Skeletal muscle cell (primary cell): ENCODE data around the gene STOM.
"Not testable (repeated sequence)": the region's sequence is repeated elsewhere in the genome, so short reads cannot be mapped to it uniquely, and the experiment has no call there.

ENCODE experiments used
- DNase-seq: peaks from one replicate; pipeline ENCODE4 v3.0.0-alpha.2; 2010; ENCODE audit warnings: low read depth
- H3K4me3 ChIP-seq: 2 replicates; pipeline ENCODE4 v1.5.1; 2011; ENCODE audit warnings: low read depth, mild to moderate bottlenecking, control low read depth, low read length, moderate library complexity

STOM gene

DNA sequence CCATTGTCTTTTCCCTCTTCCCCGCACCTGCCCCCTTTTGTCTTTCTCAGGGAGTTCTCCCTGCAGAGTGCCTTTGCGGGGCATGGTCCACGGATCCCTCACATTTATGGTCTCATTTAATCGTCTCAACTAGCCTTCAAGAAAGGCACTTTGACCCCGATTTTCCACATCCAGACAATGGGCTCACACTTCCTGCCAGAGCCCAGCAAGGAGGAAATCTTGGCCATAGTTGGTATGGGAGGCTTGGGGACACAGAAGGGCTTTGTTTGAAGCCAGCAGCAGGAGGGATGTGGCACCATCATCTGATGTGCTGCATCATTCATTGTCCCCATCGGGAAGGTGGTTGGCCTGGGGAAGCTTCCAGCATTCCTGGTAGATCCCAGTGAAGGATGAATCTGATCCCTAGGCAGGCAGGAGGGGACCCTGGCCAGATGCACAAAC lies 77.2 kb downstream of the STOM start:
- DNase-seq, result no peak
- no peak overlapping the region for H3K4me3 ChIP-seq

DNA sequence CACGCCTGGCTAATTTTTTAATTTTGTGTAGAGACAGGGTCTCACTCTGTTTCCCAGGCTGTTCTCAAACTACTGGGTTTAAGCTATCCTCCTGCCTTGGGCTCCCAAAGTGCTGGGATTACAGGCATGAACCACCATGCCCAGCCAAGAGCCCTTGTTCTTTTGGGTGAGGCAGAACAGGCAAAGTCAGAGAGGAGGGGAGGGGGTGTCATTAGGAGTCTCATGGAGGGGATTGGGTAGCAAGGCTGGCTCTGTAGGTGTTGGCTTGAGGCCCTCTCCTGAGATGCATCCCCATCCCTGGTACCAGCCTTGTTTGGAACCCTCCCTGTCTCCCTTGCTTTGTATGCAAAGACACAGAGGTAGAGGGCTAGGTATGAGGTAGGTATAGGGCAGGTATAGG lies 78.0 kb downstream of the STOM start:
- no peak overlapping the region for H3K4me3 ChIP-seq
- no peak for DNase-seq

DNA sequence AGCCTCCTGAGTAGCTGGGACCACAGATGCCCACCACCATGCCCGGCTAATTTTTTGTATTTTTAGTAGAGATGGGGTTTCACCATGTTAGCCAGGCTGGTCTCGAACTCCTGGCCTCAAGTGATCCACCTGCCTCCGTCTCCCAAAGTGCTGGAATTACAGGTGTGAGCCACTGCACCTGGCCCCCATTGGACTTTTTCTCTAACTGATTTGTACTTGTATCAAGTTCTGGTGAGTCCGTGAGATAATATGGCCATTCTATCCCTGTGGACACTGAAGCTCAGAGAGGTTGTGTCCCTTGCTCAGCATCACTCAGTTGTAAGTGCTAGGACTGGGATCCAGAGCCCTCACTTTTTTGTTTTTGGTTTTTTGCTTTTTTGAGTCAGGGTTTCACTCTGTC lies 78.5 kb downstream of the STOM start:
- DNase-seq, result not testable (repeated sequence)

DNA sequence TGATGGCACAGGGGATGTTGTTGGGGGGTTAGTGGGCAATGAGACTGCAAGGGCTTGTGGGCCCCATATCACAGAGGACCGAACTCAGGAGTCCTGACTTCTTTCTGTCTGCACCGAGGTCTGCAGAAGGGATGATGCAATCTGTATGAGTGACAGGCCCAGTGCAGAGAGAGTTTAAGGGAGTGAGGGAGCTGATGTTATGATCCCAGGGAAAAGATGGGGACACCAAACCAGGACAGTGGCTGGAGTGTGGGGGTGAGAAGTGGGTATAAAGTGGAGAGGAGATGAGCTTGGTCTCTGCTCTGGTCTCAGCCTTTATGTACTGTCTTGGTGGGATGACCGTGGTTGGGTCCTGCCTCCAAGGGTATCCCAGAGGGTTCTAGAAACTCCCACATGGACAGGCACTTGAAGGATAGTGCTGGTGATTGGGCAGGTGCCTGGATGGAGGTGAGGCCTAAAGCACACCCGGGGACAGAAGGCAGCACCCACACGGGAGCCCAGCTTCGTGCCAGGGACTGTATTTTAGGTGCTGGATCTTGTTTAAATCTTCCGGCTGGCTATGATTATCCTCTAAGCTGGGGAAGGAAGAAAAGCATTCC lies 80.2 kb downstream of the STOM start:
- H3K4me3 ChIP-seq, result no peak overlapping the region
- no peak for DNase-seq

More for the DNA sequence above, 78.5 kb downstream of the STOM start:
- not testable (repeated sequence) for H3K4me3 ChIP-seq

DNA sequence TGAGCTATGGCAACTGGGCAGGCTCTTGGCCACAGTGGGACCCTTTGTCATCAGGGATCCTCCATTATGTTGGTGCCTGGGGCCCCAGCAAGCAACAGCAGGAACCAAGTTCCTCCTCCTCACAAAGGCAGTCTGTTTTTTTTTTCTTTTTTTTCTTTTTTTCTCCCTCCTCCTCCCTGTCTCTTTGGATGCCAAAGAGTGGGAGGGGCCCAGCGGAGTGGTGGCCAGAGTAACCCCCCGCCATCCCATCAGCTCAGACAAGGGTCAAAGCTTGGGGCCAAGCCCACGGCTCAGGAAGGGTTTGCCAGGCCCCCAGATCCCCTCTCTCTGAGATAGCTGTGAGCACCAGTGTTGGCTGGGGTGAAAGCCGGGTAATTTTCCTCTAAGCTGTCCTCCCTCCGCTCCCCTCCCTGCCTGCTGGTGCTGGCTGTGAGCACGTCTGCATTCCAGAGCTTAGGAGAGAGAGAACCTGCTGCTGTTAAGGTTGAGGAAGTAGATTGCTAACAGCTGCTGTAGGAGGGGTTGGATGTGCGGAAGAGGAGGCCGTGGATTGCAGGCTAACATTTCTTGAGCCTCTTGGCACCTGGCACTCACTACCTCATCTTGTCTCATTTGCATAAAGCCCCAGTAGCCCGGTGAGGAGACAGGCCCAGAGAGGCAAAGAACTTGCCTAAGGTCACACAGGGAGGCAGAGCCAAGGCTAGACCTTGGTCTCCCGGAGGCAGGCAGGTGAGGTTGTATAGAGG lies 80.9 kb downstream of the STOM start:
- no peak overlapping the region for H3K4me3 ChIP-seq
- DNase-seq, result peak; percentile 44
